ENCODE data around the gene ZBTB8A. TPM values are rescaled to one million over a fixed set of nuclear protein-coding genes. Genes with fewer than 3 reads are reported as not detected.

The ZBTB8A gene
- total RNA-seq, 4 donors from 2014 or later: 0.99 to 5.8 (median 2.8) TPM

DNA sequence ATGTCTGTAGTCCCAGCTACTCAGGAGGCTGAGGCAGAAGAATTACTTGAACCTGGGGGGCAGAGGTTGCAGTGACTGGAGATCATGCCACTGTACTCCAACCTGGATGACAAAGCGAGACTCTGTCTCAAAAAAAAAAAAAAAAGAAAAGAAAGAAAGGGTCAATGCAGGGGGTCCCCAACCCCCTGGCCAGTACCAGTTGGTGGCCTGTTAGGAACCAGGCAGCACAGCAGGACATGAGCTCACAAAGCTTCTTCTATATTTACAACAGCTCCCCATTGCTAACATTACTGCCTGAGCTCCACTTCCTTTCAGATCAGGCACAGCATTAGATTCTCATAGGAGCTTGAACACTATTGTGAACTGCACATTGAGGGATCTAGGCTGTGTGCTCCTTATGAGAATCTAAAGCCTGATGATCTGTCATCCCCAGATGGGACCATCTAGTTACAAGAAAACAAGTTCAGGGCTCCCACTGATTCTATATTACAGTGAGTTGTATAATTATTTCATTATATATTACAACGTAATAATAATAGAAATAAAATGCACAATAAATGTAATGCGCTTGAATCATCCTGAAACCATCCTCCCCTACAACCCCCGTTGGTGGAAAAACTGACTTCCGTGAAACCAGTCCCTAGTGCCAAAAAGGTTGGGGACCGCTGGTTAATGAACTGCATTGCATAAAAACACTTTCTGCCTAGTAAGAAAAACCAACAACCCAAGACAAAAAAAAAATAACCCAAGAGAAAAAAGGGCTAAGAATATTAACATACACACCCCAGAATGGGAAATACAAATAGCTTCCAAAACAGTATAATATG, 108.3 kb downstream of the ZBTB8A start:
- H3K4me3 ChIP-seq (ENCODE audit: low read depth, poor library complexity, severe bottlenecking): no peak overlapping the region
- intact Hi-C loops (cut with DNase I; ENCODE audit: low total_unique reads): no loop called here
- DNase-seq (ENCODE audit: low spot score in 2 of 2): no peak
- WGBS, 2 donors: 79% methylated on average over 6 of the region's 6 CpGs
- no peak for TF ChIP-seq POLR2A (IDR thresholded peaks at IDR 0.05)
- TF ChIP-seq, protein P1, sequence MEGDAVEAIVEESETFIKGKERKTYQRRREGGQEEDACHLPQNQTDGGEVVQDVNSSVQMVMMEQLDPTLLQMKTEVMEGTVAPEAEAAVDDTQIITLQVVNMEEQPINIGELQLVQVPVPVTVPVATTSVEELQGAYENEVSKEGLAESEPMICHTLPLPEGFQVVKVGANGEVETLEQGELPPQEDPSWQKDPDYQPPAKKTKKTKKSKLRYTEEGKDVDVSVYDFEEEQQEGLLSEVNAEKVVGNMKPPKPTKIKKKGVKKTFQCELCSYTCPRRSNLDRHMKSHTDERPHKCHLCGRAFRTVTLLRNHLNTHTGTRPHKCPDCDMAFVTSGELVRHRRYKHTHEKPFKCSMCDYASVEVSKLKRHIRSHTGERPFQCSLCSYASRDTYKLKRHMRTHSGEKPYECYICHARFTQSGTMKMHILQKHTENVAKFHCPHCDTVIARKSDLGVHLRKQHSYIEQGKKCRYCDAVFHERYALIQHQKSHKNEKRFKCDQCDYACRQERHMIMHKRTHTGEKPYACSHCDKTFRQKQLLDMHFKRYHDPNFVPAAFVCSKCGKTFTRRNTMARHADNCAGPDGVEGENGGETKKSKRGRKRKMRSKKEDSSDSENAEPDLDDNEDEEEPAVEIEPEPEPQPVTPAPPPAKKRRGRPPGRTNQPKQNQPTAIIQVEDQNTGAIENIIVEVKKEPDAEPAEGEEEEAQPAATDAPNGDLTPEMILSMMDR (IDR thresholded peaks at IDR 0.05): no peak

DNA sequence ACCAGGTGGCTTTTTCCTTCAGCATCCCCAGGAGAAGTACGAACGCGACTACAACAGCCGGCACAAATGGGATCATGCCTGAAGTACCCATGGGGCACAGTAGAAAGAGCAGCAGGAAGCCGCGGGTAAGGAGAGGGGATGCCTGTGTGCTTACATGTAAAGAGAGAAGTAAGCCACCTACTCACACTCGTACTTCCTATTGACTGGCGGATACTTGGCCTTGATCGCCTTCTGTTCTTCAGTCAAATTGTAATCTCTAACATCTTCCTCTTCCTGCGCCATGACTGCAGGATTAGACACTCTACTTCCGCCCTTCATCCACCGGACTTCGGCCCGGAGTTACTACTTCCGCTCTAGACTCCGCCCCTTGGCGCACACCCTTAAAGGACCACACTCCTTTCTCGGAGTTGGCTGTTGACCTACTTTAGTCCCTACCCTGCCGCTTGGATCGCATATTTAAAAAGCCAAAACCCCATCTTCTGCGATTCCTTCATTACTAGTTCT, 111.1 kb downstream of the ZBTB8A start, which contains the start of gene ZBTB8OS:
ZBTB8OS (minus strand) TSS at position 303 of the 504 bp plus-strand sequence; CDS start at position 282, 21 bp downstream.
- 0 to 1% methylated on average over 21 of the region's 21 CpGs for WGBS, 2 donors
- intact Hi-C loops (cut with DNase I; ENCODE audit: low total_unique reads): no loop called here
- TF ChIP-seq, protein P1 (IDR thresholded peaks at IDR 0.05): no peak
- no peak for TF ChIP-seq POLR2A (IDR thresholded peaks at IDR 0.05)
- peak; percentile 94 to 98 for DNase-seq (ENCODE audit: low spot score in 2 of 2)
- peak within 1 kb of the TSS; percentile 74 for H3K4me3 ChIP-seq (ENCODE audit: low read depth, poor library complexity, severe bottlenecking)

DNA sequence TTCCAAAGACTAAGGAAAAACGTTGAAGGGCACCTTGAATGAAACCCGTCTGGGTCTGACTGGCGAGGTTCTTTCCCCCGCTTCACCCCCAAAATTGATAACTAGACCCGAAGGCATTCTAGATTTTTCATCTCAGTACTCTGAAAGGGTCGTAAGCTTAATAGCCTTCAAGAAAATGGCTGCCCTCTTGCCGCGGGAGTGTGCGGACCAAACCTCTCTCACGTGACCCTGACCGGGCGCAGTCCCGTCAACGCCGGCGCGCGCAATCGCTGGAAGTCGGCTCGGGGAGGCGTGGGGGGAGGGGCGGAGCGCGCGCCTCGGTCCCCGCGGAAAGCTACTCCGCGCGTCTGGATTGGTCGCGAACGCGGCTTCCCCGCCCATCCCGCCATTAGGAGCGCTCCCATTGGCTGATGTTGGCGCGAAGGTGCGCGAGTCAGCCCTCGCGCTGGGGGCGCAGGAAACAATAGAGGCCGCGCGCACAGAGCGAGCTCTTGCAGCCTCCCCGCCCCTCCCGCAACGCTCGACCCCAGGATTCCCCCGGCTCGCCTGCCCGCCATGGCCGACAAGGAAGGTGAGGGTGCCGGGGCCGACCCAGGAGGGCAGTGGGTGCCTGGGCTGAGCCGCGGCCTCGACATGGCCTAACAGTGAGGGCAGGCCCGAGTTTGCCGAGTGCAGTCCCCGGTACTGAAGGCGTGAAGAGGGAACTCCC, 111.7 kb downstream of the ZBTB8A start, which contains the start of gene RBBP4:
RBBP4 (plus strand) TSS at position 457 of the 709 bp plus-strand sequence; CDS start at position 556, 99 bp downstream.
- WGBS, 2 donors: 0 to 1% methylated on average over 33 to 34 of the region's 67 CpGs
- intact Hi-C loops (cut with DNase I; ENCODE audit: low total_unique reads): no loop called here

DNA sequence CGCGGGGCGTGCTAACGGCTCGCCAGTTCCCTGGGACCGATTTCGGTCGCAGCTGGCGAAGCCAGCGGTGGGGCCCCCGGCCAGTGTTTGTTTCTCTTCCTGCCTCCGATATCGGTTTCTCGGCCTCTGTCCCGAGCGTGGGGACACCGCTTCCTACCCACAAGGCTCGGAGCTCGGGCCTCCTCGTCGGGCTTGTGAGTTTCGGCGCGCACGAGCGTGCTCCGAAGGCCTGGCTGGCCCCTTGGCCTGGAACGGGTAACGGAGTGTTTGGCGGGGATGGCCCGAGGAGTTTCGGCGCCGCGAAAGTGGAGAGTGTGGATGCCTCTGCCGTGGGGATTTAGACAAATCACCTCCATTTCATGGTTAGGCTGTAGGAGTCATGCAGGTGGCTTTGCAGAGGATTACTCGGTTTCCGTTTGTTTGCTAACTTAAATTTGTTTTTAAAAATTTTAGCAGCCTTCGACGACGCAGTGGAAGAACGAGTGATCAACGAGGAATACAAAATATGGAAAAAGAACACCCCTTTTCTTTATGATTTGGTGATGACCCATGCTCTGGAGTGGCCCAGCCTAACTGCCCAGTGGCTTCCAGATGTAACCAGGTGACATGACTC, 112.3 kb downstream of the ZBTB8A start:
- intact Hi-C loops (cut with DNase I; ENCODE audit: low total_unique reads): no loop called here
- 0% methylated on average over 37 to 43 of the region's 43 CpGs for WGBS, 2 donors
- DNase-seq (ENCODE audit: low spot score in 2 of 2): peak in 1 of 2 donors; percentile 23

More for the DNA sequence above, 111.7 kb downstream of the ZBTB8A start, which contains the start of gene RBBP4:
- peak within 1 kb of the TSS; percentile 74 for H3K4me3 ChIP-seq (ENCODE audit: low read depth, poor library complexity, severe bottlenecking)
- TF ChIP-seq, protein P1 (IDR thresholded peaks at IDR 0.05): no peak
- peak in 1 of 2 donors; percentile 62 for TF ChIP-seq POLR2A (IDR thresholded peaks at IDR 0.05)
- DNase-seq (ENCODE audit: low spot score in 2 of 2): peak; percentile 96 to 100

More for the DNA sequence above, 112.3 kb downstream of the ZBTB8A start:
- peak overlapping the region; percentile 74 for H3K4me3 ChIP-seq (ENCODE audit: low read depth, poor library complexity, severe bottlenecking)
- TF ChIP-seq POLR2A (IDR thresholded peaks at IDR 0.05): no peak
- TF ChIP-seq, protein P1 (IDR thresholded peaks at IDR 0.05): no peak

Measured in lower leg skin (tissue), 4 donors.